Fibroblast of the aortic adventitia (primary cell): ENCODE results near the gene MARCHF4. TPM values are rescaled to one million over a fixed set of nuclear protein-coding genes. Genes with fewer than 3 reads are reported as not detected.

ENCODE experiments used
- DNase-seq: peaks from one replicate; pipeline ENCODE4 v3.0.0-alpha.2; 2010; ENCODE audit warnings: low read depth
- H3K4me3 ChIP-seq: 2 replicates; pipeline ENCODE4 v1.5.1; 2011; ENCODE audit warnings: low read depth, mild to moderate bottlenecking, control low read depth, low read length, moderate library complexity
- CTCF ChIP-seq: IDR thresholded peaks from 2 replicates; pipeline ENCODE4 v1.5.1; 2011; ENCODE audit warnings: mild to moderate bottlenecking, low read length, control low read depth, inconsistent platforms; ENCODE audit not compliant: insufficient read depth
- total RNA-seq: library from RNA; depleted of rRNA; stranded (reverse); fragments of >200 nt; gene quantifications from 2 replicates; pipeline ENCODE4 v1.2.3, GENCODE V29; 2012; ENCODE audit warnings: low replicate concordance

MARCHF4 gene
- total RNA-seq = 0.57 and 1.3 TPM in 2 replicates

- peak within 1 kb of the TSS; percentile 80 for H3K4me3 ChIP-seq
- peak; percentile 88 for DNase-seq
- no peak for TF ChIP-seq CTCF
Observed at GRCh38 chr2:216371721-216372702, at the start of gene MARCHF4. Gene MARCHF4, minus strand, starts transcription at chr2:216372483. Its CDS starts 2,223 bp downstream, at chr2:216370260.

- DNase-seq = no peak
- H3K4me3 ChIP-seq = no peak overlapping the region
- no peak for TF ChIP-seq CTCF
Observed at GRCh38 chr2:216420367-216421101, 48.3 kb upstream of the MARCHF4 start.

- no peak overlapping the region for H3K4me3 ChIP-seq
- peak; percentile 22 for DNase-seq
- TF ChIP-seq CTCF = no peak
Observed at GRCh38 chr2:216418981-216419380, 46.7 kb upstream of the MARCHF4 start.

- no peak overlapping the region for H3K4me3 ChIP-seq
- DNase-seq = no peak
- no peak for TF ChIP-seq CTCF
Observed at GRCh38 chr2:216416571-216417307, 44.5 kb upstream of the MARCHF4 start.

GRCh38 chr2:216415541-216415940 is 43.3 kb upstream of the MARCHF4 start:
- no peak for TF ChIP-seq CTCF
- no peak overlapping the region for H3K4me3 ChIP-seq
- no peak for DNase-seq

GRCh38 chr2:216414772-216415319 is 42.6 kb upstream of the MARCHF4 start:
- TF ChIP-seq CTCF = no peak
- no peak for DNase-seq
- H3K4me3 ChIP-seq = no peak overlapping the region
